ENCODE results near the gene PDLIM1.

DNA sequence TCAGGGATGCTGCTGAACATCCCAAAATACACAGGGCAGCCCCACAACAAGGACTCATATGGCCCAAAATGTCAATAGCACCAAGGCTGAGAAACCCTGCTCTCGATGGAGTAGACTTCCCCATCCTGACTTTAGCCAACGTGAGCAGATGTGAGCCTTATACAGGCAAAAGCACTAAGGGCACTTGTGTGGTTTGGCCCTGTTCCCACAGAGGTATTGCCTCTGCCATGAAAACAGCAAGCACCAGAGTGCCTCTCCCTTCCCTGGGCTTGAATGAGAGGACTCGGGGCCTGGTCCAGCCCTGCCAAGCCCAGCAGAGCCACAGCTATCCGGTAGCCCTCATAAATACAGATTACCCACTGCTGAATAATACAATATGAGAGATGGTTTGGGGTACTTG is 49.3 kb downstream of the PDLIM1 start:
- TF ChIP-seq, protein P1, sequence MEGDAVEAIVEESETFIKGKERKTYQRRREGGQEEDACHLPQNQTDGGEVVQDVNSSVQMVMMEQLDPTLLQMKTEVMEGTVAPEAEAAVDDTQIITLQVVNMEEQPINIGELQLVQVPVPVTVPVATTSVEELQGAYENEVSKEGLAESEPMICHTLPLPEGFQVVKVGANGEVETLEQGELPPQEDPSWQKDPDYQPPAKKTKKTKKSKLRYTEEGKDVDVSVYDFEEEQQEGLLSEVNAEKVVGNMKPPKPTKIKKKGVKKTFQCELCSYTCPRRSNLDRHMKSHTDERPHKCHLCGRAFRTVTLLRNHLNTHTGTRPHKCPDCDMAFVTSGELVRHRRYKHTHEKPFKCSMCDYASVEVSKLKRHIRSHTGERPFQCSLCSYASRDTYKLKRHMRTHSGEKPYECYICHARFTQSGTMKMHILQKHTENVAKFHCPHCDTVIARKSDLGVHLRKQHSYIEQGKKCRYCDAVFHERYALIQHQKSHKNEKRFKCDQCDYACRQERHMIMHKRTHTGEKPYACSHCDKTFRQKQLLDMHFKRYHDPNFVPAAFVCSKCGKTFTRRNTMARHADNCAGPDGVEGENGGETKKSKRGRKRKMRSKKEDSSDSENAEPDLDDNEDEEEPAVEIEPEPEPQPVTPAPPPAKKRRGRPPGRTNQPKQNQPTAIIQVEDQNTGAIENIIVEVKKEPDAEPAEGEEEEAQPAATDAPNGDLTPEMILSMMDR (conservative IDR thresholded peaks at IDR 0.05; ENCODE audit: low read depth in 2 of 2): no peak
- TF ChIP-seq, protein P2, sequence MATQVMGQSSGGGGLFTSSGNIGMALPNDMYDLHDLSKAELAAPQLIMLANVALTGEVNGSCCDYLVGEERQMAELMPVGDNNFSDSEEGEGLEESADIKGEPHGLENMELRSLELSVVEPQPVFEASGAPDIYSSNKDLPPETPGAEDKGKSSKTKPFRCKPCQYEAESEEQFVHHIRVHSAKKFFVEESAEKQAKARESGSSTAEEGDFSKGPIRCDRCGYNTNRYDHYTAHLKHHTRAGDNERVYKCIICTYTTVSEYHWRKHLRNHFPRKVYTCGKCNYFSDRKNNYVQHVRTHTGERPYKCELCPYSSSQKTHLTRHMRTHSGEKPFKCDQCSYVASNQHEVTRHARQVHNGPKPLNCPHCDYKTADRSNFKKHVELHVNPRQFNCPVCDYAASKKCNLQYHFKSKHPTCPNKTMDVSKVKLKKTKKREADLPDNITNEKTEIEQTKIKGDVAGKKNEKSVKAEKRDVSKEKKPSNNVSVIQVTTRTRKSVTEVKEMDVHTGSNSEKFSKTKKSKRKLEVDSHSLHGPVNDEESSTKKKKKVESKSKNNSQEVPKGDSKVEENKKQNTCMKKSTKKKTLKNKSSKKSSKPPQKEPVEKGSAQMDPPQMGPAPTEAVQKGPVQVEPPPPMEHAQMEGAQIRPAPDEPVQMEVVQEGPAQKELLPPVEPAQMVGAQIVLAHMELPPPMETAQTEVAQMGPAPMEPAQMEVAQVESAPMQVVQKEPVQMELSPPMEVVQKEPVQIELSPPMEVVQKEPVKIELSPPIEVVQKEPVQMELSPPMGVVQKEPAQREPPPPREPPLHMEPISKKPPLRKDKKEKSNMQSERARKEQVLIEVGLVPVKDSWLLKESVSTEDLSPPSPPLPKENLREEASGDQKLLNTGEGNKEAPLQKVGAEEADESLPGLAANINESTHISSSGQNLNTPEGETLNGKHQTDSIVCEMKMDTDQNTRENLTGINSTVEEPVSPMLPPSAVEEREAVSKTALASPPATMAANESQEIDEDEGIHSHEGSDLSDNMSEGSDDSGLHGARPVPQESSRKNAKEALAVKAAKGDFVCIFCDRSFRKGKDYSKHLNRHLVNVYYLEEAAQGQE (IDR thresholded peaks at IDR 0.05; ENCODE audit: unreplicated experiment): no peak
- TF ChIP-seq EZH2phosphoT487 (IDR thresholded peaks at IDR 0.05; ENCODE audit: unreplicated experiment) (no peak), STAT1 (IDR thresholded peaks at IDR 0.05; ENCODE audit: unreplicated experiment) (no peak), ZNF331 (CRISPR knock-in tag; IDR thresholded peaks at IDR 0.05; ENCODE audit: low read depth) (no peak), EZH2 (IDR thresholded peaks at IDR 0.05; ENCODE audit: low read depth, unreplicated experiment) (no peak), POLR2AphosphoS5 (IDR thresholded peaks at IDR 0.05; ENCODE audit: low read depth) (no peak), NANOG (IDR thresholded peaks at IDR 0.05; ENCODE audit: borderline replicate concordance) (no peak), CREB1 (CRISPR knock-in tag; IDR thresholded peaks at IDR 0.05; ENCODE audit: low read depth) (no peak), ZNF114 (CRISPR knock-in tag; IDR thresholded peaks at IDR 0.05) (no peak)
